HFFc6 (cell line): ENCODE measurements around the gene FAM229A. TPM values are rescaled to one million over a fixed set of nuclear protein-coding genes. Genes with fewer than 3 reads are reported as not detected.
"Not testable (repeated sequence)": the region's sequence is repeated elsewhere in the genome, so short reads cannot be mapped to it uniquely, and the experiment has no call there.

Experiments
- DNase-seq: peaks from one replicate; pipeline ENCODE4 v3.0.0-alpha.2; 2018
- H3K27ac Mint-ChIP-seq: 2 replicates; pipeline ENCODE4 v1.8.0; 2020; ENCODE audit warnings: mild to moderate bottlenecking, mixed read lengths
- H3K27me3 Mint-ChIP-seq: 2 replicates; pipeline ENCODE4 v1.8.0; 2021; ENCODE audit warnings: mild to moderate bottlenecking, moderate library complexity, mixed read lengths; ENCODE audit not compliant: insufficient read depth
- H3K36me3 Mint-ChIP-seq: 2 replicates; pipeline ENCODE4 v1.8.0; 2021; ENCODE audit warnings: low read depth, mixed read lengths
- H3K4me1 Mint-ChIP-seq: 2 replicates; pipeline ENCODE4 v1.8.0; 2020; ENCODE audit warnings: low read depth, mixed read lengths
- H3K4me3 Mint-ChIP-seq: 2 replicates; pipeline ENCODE4 v1.8.0; 2020; ENCODE audit warnings: mild to moderate bottlenecking, moderate library complexity, mixed read lengths
- H3K9me3 Mint-ChIP-seq: 2 replicates; pipeline ENCODE4 v1.8.0; 2020; ENCODE audit warnings: mild to moderate bottlenecking, mixed read lengths
- total RNA-seq, 6 experiments: library from RNA; stranded (reverse); fragmentation: NEBNext Ultra II Directional; extraction: Animal tissue kit (Norgen Biotek cat#: 25700); gene quantifications; 2 replicates in 1 of 6; 3 replicates in 5 of 6; pipeline ENCODE4 v1.2.3, GENCODE V29; 2021
- TF ChIP-seq, protein P1 (sequence below): fragments of 200-600 bp; sonication (generic); IDR thresholded peaks from 2 replicates; pipeline ENCODE4 v1.5.0; 2021; ENCODE audit warnings: antibody characterized with exemption, mild to moderate bottlenecking

Gene FAM229A
- total RNA-seq, 6 experiments from 2014 or later = 1.1 to 3.0 (median 1.7) TPM

DNA sequence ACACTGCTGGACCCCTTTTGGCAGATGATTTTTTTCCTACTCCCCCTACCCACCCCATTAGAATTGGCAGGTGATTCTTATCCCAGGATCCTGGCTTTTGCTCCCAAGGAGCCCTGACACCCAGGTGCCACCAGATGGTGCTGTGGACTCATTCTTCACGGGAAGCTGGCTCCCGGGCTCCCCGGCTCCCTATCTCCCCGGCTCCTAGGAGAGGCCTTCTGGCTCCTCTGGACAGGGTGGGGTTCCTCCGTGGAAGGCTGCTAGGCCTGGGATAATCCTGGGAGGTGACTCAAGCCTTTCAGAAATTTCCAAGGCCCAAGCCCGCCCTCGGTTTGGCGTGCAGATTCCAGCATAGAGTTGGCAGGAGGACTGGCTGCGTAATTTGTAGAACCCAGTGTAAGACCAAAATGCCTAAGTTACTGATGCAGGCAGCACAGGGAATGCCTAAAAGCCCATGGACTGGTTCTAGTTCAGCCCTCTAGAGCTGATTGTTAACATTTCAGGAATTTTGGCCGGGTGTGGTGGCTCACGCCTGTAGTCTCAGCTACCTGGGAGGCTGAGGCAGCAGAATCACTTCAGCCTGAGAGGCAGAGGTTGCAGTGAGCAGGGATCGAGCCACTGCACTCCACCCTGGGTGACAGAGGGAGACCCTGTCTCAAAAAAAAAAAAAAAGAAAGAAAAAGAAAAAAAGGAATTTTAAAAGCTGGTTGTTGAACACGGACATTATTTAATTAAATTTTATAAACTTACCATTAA is 38.8 kb upstream of the FAM229A start:
- Mint-ChIP-seq H3K27me3 (no peaks in the 10 kb centered on the region; the same call in 1 of the 2 replicates), H3K4me1 (peaks cover 28% of the 10 kb centered on the region), H3K27ac (peak overlapping the region; percentile 77), H3K4me3 (peak overlapping the region; percentile 38), H3K36me3 (no peaks in the 10 kb centered on the region), H3K9me3 (no peaks in the 10 kb centered on the region)
- TF ChIP-seq, protein P1, sequence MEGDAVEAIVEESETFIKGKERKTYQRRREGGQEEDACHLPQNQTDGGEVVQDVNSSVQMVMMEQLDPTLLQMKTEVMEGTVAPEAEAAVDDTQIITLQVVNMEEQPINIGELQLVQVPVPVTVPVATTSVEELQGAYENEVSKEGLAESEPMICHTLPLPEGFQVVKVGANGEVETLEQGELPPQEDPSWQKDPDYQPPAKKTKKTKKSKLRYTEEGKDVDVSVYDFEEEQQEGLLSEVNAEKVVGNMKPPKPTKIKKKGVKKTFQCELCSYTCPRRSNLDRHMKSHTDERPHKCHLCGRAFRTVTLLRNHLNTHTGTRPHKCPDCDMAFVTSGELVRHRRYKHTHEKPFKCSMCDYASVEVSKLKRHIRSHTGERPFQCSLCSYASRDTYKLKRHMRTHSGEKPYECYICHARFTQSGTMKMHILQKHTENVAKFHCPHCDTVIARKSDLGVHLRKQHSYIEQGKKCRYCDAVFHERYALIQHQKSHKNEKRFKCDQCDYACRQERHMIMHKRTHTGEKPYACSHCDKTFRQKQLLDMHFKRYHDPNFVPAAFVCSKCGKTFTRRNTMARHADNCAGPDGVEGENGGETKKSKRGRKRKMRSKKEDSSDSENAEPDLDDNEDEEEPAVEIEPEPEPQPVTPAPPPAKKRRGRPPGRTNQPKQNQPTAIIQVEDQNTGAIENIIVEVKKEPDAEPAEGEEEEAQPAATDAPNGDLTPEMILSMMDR = peak; percentile 88
- peak; percentile 89 for DNase-seq

DNA sequence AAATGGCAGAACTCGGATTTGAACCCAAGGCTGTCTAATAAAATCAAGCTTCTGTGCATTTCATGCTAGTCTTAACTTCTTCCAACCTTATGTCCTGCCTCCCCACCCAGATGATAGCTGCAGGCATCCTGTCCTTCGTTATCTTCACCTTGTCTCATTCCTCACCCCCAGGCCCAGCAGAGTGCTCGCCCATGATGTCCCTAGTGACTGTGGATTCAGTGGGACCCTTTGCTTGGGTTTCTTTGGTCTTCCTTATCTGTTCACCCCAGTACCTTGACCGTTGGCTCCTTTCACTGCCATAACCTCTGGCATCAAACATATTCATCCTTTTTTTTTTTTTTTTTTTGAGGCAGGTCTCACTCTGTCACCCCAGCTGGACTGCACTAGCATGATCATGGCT is 37.6 kb upstream of the FAM229A start:
- Mint-ChIP-seq H3K27me3 (no peaks in the 10 kb centered on the region; the same call in 1 of the 2 replicates), H3K9me3 (no peaks in the 10 kb centered on the region), H3K4me1 (peaks cover 29% of the 10 kb centered on the region), H3K4me3 (no peak overlapping the region), H3K27ac (no peak overlapping the region), H3K36me3 (no peaks in the 10 kb centered on the region)
- DNase-seq = no peak
- TF ChIP-seq, protein P1 = no peak

DNA sequence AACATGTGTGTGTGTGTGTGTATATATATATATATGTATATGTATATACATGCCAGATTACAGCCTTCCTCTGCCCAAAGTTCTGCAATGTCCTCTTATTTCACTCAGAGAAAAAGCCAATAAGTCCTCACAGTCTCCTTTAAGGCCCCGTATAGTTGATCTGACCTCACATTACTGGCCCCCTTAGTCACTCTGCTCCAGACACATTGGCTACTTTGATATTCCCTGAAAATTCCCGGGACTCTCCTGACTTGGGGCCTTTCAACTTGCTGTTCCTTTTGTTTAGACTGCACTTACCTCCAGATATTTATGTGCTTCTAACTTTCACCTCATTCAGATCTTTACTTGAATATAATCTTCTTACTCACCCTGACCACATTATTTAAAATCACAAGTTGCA is 36.1 kb upstream of the FAM229A start:
- H3K27ac Mint-ChIP-seq = peak overlapping the region; percentile 43
- peak; percentile 24 for DNase-seq
- H3K4me1 Mint-ChIP-seq = peaks cover 32% of the 10 kb centered on the region
- H3K4me3 Mint-ChIP-seq = no peak overlapping the region
- H3K27me3 Mint-ChIP-seq = no peaks in the 10 kb centered on the region; the same call in 1 of the 2 replicates
- peaks cover 8% of the 10 kb centered on the region; the same call in 1 of the 2 replicates for H3K36me3 Mint-ChIP-seq
- no peaks in the 10 kb centered on the region for H3K9me3 Mint-ChIP-seq
- TF ChIP-seq, protein P1 = no peak

DNA sequence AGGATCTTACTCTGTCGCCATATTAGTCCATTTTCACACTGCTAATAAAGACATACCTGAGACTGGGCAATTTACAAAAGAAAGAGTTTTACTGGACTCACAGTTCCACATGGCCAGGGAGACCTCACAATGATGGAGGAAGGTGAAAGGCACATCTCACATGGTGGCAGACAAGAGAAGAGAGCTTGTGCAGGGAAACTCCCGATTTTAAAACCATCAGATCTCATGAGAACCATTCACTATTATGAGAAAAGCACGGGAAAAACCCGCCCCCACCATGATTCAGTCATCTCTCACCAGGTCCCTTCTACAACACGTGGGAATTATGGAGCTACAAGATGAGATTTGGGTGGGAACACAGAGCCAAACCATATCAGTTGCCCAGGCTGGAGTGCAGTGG is 34.2 kb upstream of the FAM229A start:
- not testable (repeated sequence) for H3K4me3 Mint-ChIP-seq, DNase-seq

DNA sequence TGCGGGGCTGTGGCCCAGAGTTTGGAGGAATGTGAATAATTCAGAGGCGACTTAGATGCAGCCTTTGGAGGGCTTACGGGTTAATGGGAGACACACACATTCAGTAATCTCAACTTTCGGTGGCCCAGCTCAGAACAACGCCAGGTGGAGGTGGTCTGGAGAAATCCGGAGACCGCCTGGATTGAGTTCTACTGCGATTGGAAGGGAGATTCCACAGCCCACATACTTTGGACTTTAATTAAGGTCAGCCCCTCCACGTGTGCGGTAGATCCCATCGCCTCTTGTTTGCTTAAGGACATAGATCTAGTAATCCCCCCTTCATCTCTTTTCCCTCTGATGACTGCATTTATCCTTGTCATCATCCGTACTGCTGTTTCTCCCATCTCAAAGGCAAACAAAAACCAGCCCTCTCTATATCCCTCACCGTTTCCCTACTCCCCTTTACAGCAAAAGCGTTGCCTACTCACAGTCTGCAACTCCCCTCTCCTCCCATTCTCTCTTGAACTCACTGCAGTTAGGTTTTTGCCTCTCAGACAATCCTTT is 32.7 kb upstream of the FAM229A start:
- peaks cover 28% of the 10 kb centered on the region for H3K4me1 Mint-ChIP-seq

More for the DNA sequence above, 34.2 kb upstream of the FAM229A start:
- not testable (repeated sequence) for H3K27ac Mint-ChIP-seq, H3K27me3 Mint-ChIP-seq, H3K9me3 Mint-ChIP-seq
- Mint-ChIP-seq H3K36me3 (peaks cover 12% of the 10 kb centered on the region; the same call in 1 of the 2 replicates), H3K4me1 (peaks cover 38% of the 10 kb centered on the region)

More for the DNA sequence above, 32.7 kb upstream of the FAM229A start:
- Mint-ChIP-seq H3K4me3 (peak overlapping the region; percentile 97), H3K36me3 (peaks cover 12% of the 10 kb centered on the region; the same call in 1 of the 2 replicates), H3K27me3 (no peaks in the 10 kb centered on the region; the same call in 1 of the 2 replicates), H3K27ac (peak overlapping the region; percentile 97), H3K9me3 (no peaks in the 10 kb centered on the region)
- TF ChIP-seq, protein P1 = no peak
- no peak for DNase-seq
